Endodermal cell (in vitro differentiated cells): Measurements from ENCODE around the gene SH2B2. TPM values are rescaled to one million over a fixed set of nuclear protein-coding genes. Genes with fewer than 3 reads are reported as not detected.
"Not testable (repeated sequence)": the region's sequence is repeated elsewhere in the genome, so short reads cannot be mapped to it uniquely, and the experiment has no call there.

Source experiments
- DNase-seq: peaks from one replicate; pipeline ENCODE4 v3.0.0-alpha.2; 2017
- H3K27ac ChIP-seq: 2 replicates; pipeline ENCODE4 v1.5.1; 2013; ENCODE audit warnings: mild to moderate bottlenecking, low read depth, low read length, moderate library complexity
- H3K27me3 ChIP-seq: 2 replicates; pipeline ENCODE4 v1.6.1; 2013; ENCODE audit warnings: mild to moderate bottlenecking, low read length, moderate library complexity; ENCODE audit not compliant: insufficient read depth, control insufficient read depth, poor library complexity, severe bottlenecking
- H3K36me3 ChIP-seq: 2 replicates; pipeline ENCODE4 v1.7.0; 2013; ENCODE audit warnings: mild to moderate bottlenecking, low read length, moderate library complexity; ENCODE audit not compliant: control insufficient read depth, insufficient read depth
- H3K4me1 ChIP-seq: one replicate; pipeline ENCODE4 v1.7.0; 2013; ENCODE audit warnings: low read length; ENCODE audit not compliant: control insufficient read depth, insufficient read depth
- H3K4me3 ChIP-seq: 2 replicates; pipeline ENCODE4 v1.5.1; 2013; ENCODE audit warnings: mild to moderate bottlenecking, low read length, moderate library complexity
- H3K9ac ChIP-seq: 2 replicates; pipeline ENCODE4 v1.6.1; 2013; ENCODE audit warnings: mild to moderate bottlenecking, low read length, moderate library complexity; ENCODE audit not compliant: poor library complexity, severe bottlenecking; ENCODE audit errors: extremely low read depth
- H3K9me3 ChIP-seq: 2 replicates; pipeline ENCODE4 v1.6.1; 2013; ENCODE audit warnings: mild to moderate bottlenecking, low read length, moderate library complexity; ENCODE audit not compliant: control insufficient read depth
- H3K27ac Mint-ChIP-seq: 2 replicates; pipeline ENCODE4 v1.8.0; 2020; ENCODE audit warnings: mixed read lengths
- H3K27me3 Mint-ChIP-seq: 2 replicates; pipeline ENCODE4 v1.8.0; 2021; ENCODE audit warnings: mild to moderate bottlenecking, mixed read lengths; ENCODE audit not compliant: insufficient read depth
- H3K36me3 Mint-ChIP-seq: 2 replicates; pipeline ENCODE4 v1.8.0; 2020; ENCODE audit warnings: low read depth, mixed read lengths
- H3K4me1 Mint-ChIP-seq: 2 replicates; pipeline ENCODE4 v1.8.0; 2020; ENCODE audit warnings: mixed read lengths
- H3K4me3 Mint-ChIP-seq: 2 replicates; pipeline ENCODE4 v1.8.0; 2020; ENCODE audit warnings: mild to moderate bottlenecking, moderate library complexity, mixed read lengths
- H3K9me3 Mint-ChIP-seq: 2 replicates; pipeline ENCODE4 v1.8.0; 2020; ENCODE audit warnings: mild to moderate bottlenecking, mixed read lengths
- CTCF ChIP-seq: fragments of 200-600 bp; sonication (generic); conservative IDR thresholded peaks from 2 replicates; pipeline ENCODE4 v1.5.0; 2021; ENCODE audit warnings: antibody characterized with exemption, mild to moderate bottlenecking
- WGBS, 2 experiments: methylation state at CpG; one replicate each; pipeline versions ENCODE4 v1.1.5 to v1.1.7; 2013; ENCODE audit warnings: missing lambda C conversion rate in 2 of 2, mixed read lengths in 1 of 2; ENCODE audit not compliant: insufficient coverage in 1 of 2, insufficient read length in 1 of 2; 5-methylcytosine and 5-hydroxymethylcytosine counted together
- total RNA-seq, 2 donors: library from RNA; stranded (reverse); fragmentation: NEBNext Ultra II Directional in 1 of 2; extraction: Animal tissue kit (Norgen Biotek cat#: 25700) in 1 of 2; gene quantifications; 2 replicates in 1 of 2; 3 replicates in 1 of 2; pipeline ENCODE4 v1.2.1, GENCODE V29; 2021

SH2B2 gene
- total RNA-seq, 2 donors from 2014 or later = 8.0 to 8.7 TPM

- no peak overlapping the region for H3K9ac ChIP-seq
- no peaks in the 10 kb centered on the region for H3K27me3 Mint-ChIP-seq
- H3K27ac Mint-ChIP-seq = no peak overlapping the region
- H3K27me3 ChIP-seq = no peaks in the 10 kb centered on the region
- no peaks in the 10 kb centered on the region for H3K36me3 ChIP-seq
- peak; percentile 16 for TF ChIP-seq CTCF
- no peaks in the 10 kb centered on the region for H3K9me3 Mint-ChIP-seq
- H3K9me3 ChIP-seq = no peaks in the 10 kb centered on the region
- H3K4me1 Mint-ChIP-seq = peaks cover 4% of the 10 kb centered on the region
- no peak overlapping the region for H3K4me3 Mint-ChIP-seq
- no peak overlapping the region for H3K27ac ChIP-seq
- DNase-seq = peak; percentile 87
- WGBS, 2 experiments = 51 to 81% methylated on average over 29 to 73 of the region's 73 CpGs
- peaks cover 4% of the 10 kb centered on the region for H3K36me3 Mint-ChIP-seq
- H3K4me1 ChIP-seq = no peaks in the 10 kb centered on the region
- H3K4me3 ChIP-seq = no peak overlapping the region
Observed at GRCh38 chr7:102321351-102322201, 34.9 kb downstream of the SH2B2 start.

- no peaks in the 10 kb centered on the region for H3K27me3 ChIP-seq
- no peak overlapping the region for H3K27ac ChIP-seq
- Mint-ChIP-seq H3K27ac (no peak overlapping the region), H3K36me3 (no peaks in the 10 kb centered on the region), H3K9me3 (no peaks in the 10 kb centered on the region), H3K4me1 (peaks cover 4% of the 10 kb centered on the region), H3K4me3 (no peak overlapping the region), H3K27me3 (no peaks in the 10 kb centered on the region)
- no peak overlapping the region for H3K4me3 ChIP-seq
- TF ChIP-seq CTCF = no peak
- no peaks in the 10 kb centered on the region for H3K4me1 ChIP-seq
- H3K9me3 ChIP-seq = no peaks in the 10 kb centered on the region
- WGBS, 2 experiments = 80 to 82% methylated on average over 3 to 7 of the region's 8 CpGs
- DNase-seq = peak; percentile 46
- H3K36me3 ChIP-seq = no peaks in the 10 kb centered on the region
- no peak overlapping the region for H3K9ac ChIP-seq
Observed at GRCh38 chr7:102322202-102322715, 35.6 kb downstream of the SH2B2 start.

GRCh38 chr7:102323914-102324195 lies 37.2 kb downstream of the SH2B2 start:
- WGBS, 2 experiments = 83 to 88% methylated on average over 1 to 5 of the region's 5 CpGs
- H3K27me3 Mint-ChIP-seq = no peaks in the 10 kb centered on the region
- H3K36me3 Mint-ChIP-seq = no peaks in the 10 kb centered on the region
- Histone ChIP-seq H3K9me3 (no peaks in the 10 kb centered on the region), H3K9ac (no peak overlapping the region), H3K27ac (no peak overlapping the region), H3K4me3 (no peak overlapping the region), H3K36me3 (no peaks in the 10 kb centered on the region), H3K27me3 (no peaks in the 10 kb centered on the region), H3K4me1 (no peaks in the 10 kb centered on the region)
- TF ChIP-seq CTCF = no peak
- no peak overlapping the region for H3K4me3 Mint-ChIP-seq
- H3K4me1 Mint-ChIP-seq = no peaks in the 10 kb centered on the region
- DNase-seq = no peak
- H3K9me3 Mint-ChIP-seq = no peaks in the 10 kb centered on the region
- no peak overlapping the region for H3K27ac Mint-ChIP-seq

GRCh38 chr7:102325106-102325505 lies 38.4 kb downstream of the SH2B2 start:
- H3K4me3 Mint-ChIP-seq, H3K4me3 ChIP-seq: not testable (repeated sequence)

More at GRCh38 chr7:102325106-102325505, 38.4 kb downstream of the SH2B2 start:
- not testable (repeated sequence) for H3K27ac ChIP-seq, DNase-seq, H3K9ac ChIP-seq, H3K4me1 Mint-ChIP-seq, H3K9me3 Mint-ChIP-seq, H3K36me3 ChIP-seq, H3K36me3 Mint-ChIP-seq, H3K27me3 ChIP-seq, H3K27me3 Mint-ChIP-seq, H3K4me1 ChIP-seq, H3K27ac Mint-ChIP-seq, H3K9me3 ChIP-seq
- WGBS, 2 experiments = 93 to 96% methylated on average over 9 to 11 of the region's 11 CpGs
